Measurements from ENCODE around the gene CDC42SE2. TPM values are rescaled to one million over a fixed set of nuclear protein-coding genes. Genes with fewer than 3 reads are reported as not detected.

Gene CDC42SE2
- total RNA-seq, 1 donor from 2014 or later: 23.6 TPM

- no peak overlapping the region for H3K27ac Mint-ChIP-seq
- no peak for DNase-seq (ENCODE audit: low spot score in 2 of 2, unreplicated experiment in 2 of 2)
These were observed 142.2 kb downstream of the CDC42SE2 start for GRCh38 chr5:131406076-131406475.

GRCh38 chr5:131406975-131407638, 143.3 kb downstream of the CDC42SE2 start:
- no peaks in the 10 kb centered on the region for H3K4me1 Mint-ChIP-seq
- no peaks in the 10 kb centered on the region for H3K27me3 Mint-ChIP-seq (ENCODE audit: low read depth)
- H3K27ac Mint-ChIP-seq: no peak overlapping the region
- H3K9me3 Mint-ChIP-seq: peaks cover 35% of the 10 kb centered on the region
- no peak overlapping the region for H3K4me3 Mint-ChIP-seq
- DNase-seq (ENCODE audit: low spot score in 2 of 2, unreplicated experiment in 2 of 2): no peak
- TF ChIP-seq CTCF (IDR thresholded peaks at IDR 0.05; ENCODE audit: unreplicated experiment): no peak
- peaks cover 44% of the 10 kb centered on the region for H3K36me3 Mint-ChIP-seq

More at GRCh38 chr5:131406076-131406475, 142.2 kb downstream of the CDC42SE2 start:
- H3K4me1 Mint-ChIP-seq: no peaks in the 10 kb centered on the region
- H3K4me3 Mint-ChIP-seq: no peak overlapping the region
- no peaks in the 10 kb centered on the region for H3K27me3 Mint-ChIP-seq (ENCODE audit: low read depth)
- H3K9me3 Mint-ChIP-seq: peaks cover 35% of the 10 kb centered on the region
- H3K36me3 Mint-ChIP-seq: peaks cover 45% of the 10 kb centered on the region
- no peak for TF ChIP-seq CTCF (IDR thresholded peaks at IDR 0.05; ENCODE audit: unreplicated experiment)

GRCh38 chr5:131413605-131414559, 150.0 kb downstream of the CDC42SE2 start:
- H3K4me1 Mint-ChIP-seq: peaks cover 2% of the 10 kb centered on the region
- H3K27me3 Mint-ChIP-seq (ENCODE audit: low read depth): no peaks in the 10 kb centered on the region
- no peak for TF ChIP-seq CTCF (IDR thresholded peaks at IDR 0.05; ENCODE audit: unreplicated experiment)
- DNase-seq (ENCODE audit: low spot score in 2 of 2, unreplicated experiment in 2 of 2): no peak
- H3K36me3 Mint-ChIP-seq: peaks cover 20% of the 10 kb centered on the region
- H3K4me3 Mint-ChIP-seq: no peak overlapping the region
- H3K9me3 Mint-ChIP-seq: peaks cover 17% of the 10 kb centered on the region
- H3K27ac Mint-ChIP-seq: no peak overlapping the region

- TF ChIP-seq CTCF (IDR thresholded peaks at IDR 0.05; ENCODE audit: unreplicated experiment): no peak
- no peak for DNase-seq (ENCODE audit: low spot score in 2 of 2, unreplicated experiment in 2 of 2)
- Mint-ChIP-seq H3K4me3 (no peak overlapping the region), H3K4me1 (peaks cover 2% of the 10 kb centered on the region), H3K9me3 (no peaks in the 10 kb centered on the region), H3K27me3 (ENCODE audit: low read depth) (no peaks in the 10 kb centered on the region), H3K36me3 (peaks cover 5% of the 10 kb centered on the region), H3K27ac (no peak overlapping the region)
These were observed 152.9 kb downstream of the CDC42SE2 start for GRCh38 chr5:131416729-131417128.

- peak; percentile 88 for TF ChIP-seq CTCF (IDR thresholded peaks at IDR 0.05; ENCODE audit: unreplicated experiment)
- peaks cover 5% of the 10 kb centered on the region for H3K36me3 Mint-ChIP-seq
- no peaks in the 10 kb centered on the region for H3K9me3 Mint-ChIP-seq
- no peaks in the 10 kb centered on the region for H3K27me3 Mint-ChIP-seq (ENCODE audit: low read depth)
- H3K27ac Mint-ChIP-seq: no peak overlapping the region
- DNase-seq (ENCODE audit: low spot score in 2 of 2, unreplicated experiment in 2 of 2): peak; percentile 60 to 81
- peaks cover 2% of the 10 kb centered on the region for H3K4me1 Mint-ChIP-seq
- no peak overlapping the region for H3K4me3 Mint-ChIP-seq
These were observed 153.5 kb downstream of the CDC42SE2 start for GRCh38 chr5:131417240-131417869.
